CD4-positive, alpha-beta memory T cell (primary cell): Measurements from ENCODE around the gene PFDN5. TPM values are rescaled to one million over a fixed set of nuclear protein-coding genes. Genes with fewer than 3 reads are reported as not detected.

ENCODE experiments used
- CTCF ChIA-PET: fragments of 350-600 bp; sonication (Branson Sonifier 250); formaldehyde crosslinking; loops from one replicate; lab custom pipeline; 2021; ENCODE audit warnings: inconsistent platforms; ENCODE audit not compliant: partially characterized antibody; lab: Charles Lee
- POLR2A ChIA-PET: fragments of 350-600 bp; sonication (Branson Sonifier 250); formaldehyde crosslinking; loops from one replicate; lab custom pipeline; 2021; ENCODE audit not compliant: partially characterized antibody; lab: Charles Lee
- DNase-seq, 5 donors: peaks; one replicate each; pipeline versions ENCODE4 v3.0.0 to v3.0.0-alpha.2; 2020 to 2022; ENCODE audit warnings: mixed read lengths in 1 of 5
- H3K27ac ChIP-seq: one replicate; pipeline ENCODE4 v1.7.0; 2013; ENCODE audit warnings: low read depth, low read length
- H3K27me3 ChIP-seq: 2 replicates; pipeline ENCODE4 v1.7.0; 2013; ENCODE audit warnings: mild to moderate bottlenecking, low read length, moderate library complexity; ENCODE audit not compliant: insufficient read depth
- H3K36me3 ChIP-seq: 2 replicates; pipeline ENCODE4 v1.7.0; 2013; ENCODE audit warnings: mild to moderate bottlenecking, low read length, moderate library complexity; ENCODE audit not compliant: insufficient read depth
- H3K4me1 ChIP-seq: 2 replicates; pipeline ENCODE4 v1.7.0; 2013; ENCODE audit warnings: mild to moderate bottlenecking, low read length, moderate library complexity; ENCODE audit not compliant: insufficient read depth
- H3K4me3 ChIP-seq, 2 donors: one replicate each; pipeline ENCODE4 v1.7.0; 2013; ENCODE audit warnings: low read length in 2 of 2, mild to moderate bottlenecking in 1 of 2
- H3K9me3 ChIP-seq, 2 donors: one replicate each; pipeline ENCODE4 v1.7.0; 2013; ENCODE audit warnings: low read length in 2 of 2, control low read depth in 1 of 2; ENCODE audit not compliant: control insufficient read depth in 1 of 2
- H3K27ac Mint-ChIP-seq, 7 donors: one replicate each; pipeline ENCODE4 v1.8.0; 2020 to 2021; ENCODE audit warnings: mixed read lengths in 7 of 7, mild to moderate bottlenecking in 6 of 7, inconsistent platforms in 3 of 7, moderate library complexity in 3 of 7
- H3K27me3 Mint-ChIP-seq, 2 donors: one replicate each; pipeline ENCODE4 v1.8.0; 2020 to 2021; ENCODE audit warnings: mixed read lengths in 2 of 2
- H3K36me3 Mint-ChIP-seq, 2 donors: one replicate each; pipeline ENCODE4 v1.8.0; 2020 to 2021; ENCODE audit warnings: mixed read lengths in 2 of 2, inconsistent platforms in 1 of 2, mild to moderate bottlenecking in 1 of 2
- H3K4me1 Mint-ChIP-seq, 4 donors: one replicate each; pipeline ENCODE4 v1.8.0; 2020 to 2021; ENCODE audit warnings: mixed read lengths in 4 of 4, mild to moderate bottlenecking in 1 of 4
- H3K4me3 Mint-ChIP-seq, 8 donors: one replicate each; pipeline ENCODE4 v1.8.0; 2020 to 2021; ENCODE audit warnings: mixed read lengths in 8 of 8, mild to moderate bottlenecking in 7 of 8, moderate library complexity in 6 of 8, inconsistent platforms in 3 of 8
- H3K9me3 Mint-ChIP-seq, 8 donors: one replicate each; pipeline ENCODE4 v1.8.0; 2020 to 2021; ENCODE audit warnings: mixed read lengths in 8 of 8, mild to moderate bottlenecking in 5 of 8, inconsistent platforms in 3 of 8, moderate library complexity in 1 of 8
- intact Hi-C: fragments of 100-400 bp; cut with micrococcal nuclease; formaldehyde crosslinking; loops from one replicate; pipeline ENCODE4 v1.15.1; 2023
- polyA plus RNA-seq, 2 donors: library from polyadenylated mRNA; unstranded; fragments of 300-500 nt; fragmentation: Illumina TruSeq; gene quantifications; one replicate each; pipeline ENCODE4 v1.2.3, GENCODE V29; 2021
- total RNA-seq, 2 experiments: library from RNA; stranded (reverse); gene quantifications; one replicate each; pipeline ENCODE4 v1.2.3, GENCODE V29; 2021

The PFDN5 gene
- total and polyA plus RNA-seq, 4 experiments from 2014 or later, result 717 to 1,410 (median 1,012) TPM

GRCh38 chr12:53345486-53346188 lies 50.3 kb downstream of the PFDN5 start:
- Mint-ChIP-seq H3K4me1 (peaks cover 11 to 18% (median 14%) of the 10 kb centered on the region in 4 donors), H3K9me3 (peaks cover 0 to 1% (median 0%) of the 10 kb centered on the region in 8 donors), H3K27ac (peak overlapping the region in 6 of 7 donors; percentile 5 to 97 (median 58)), H3K4me3 (peak overlapping the region; percentile 94 to 99 (median 98)), H3K27me3 (no peaks in the 10 kb centered on the region), H3K36me3 (no peaks in the 10 kb centered on the region)
- Histone ChIP-seq H3K27me3 (no peaks in the 10 kb centered on the region), H3K36me3 (no peaks in the 10 kb centered on the region), H3K4me3 (peak overlapping the region in 1 of 2 donors; percentile 73), H3K4me1 (peaks cover 7% of the 10 kb centered on the region), H3K9me3 (no peaks in the 10 kb centered on the region), H3K27ac (no peak overlapping the region)
- POLR2A ChIA-PET, result interaction anchor here (0.6 to 4.1 kb wide), 16 partner anchors 11 to 330 kb away, joined by 3 to 111 read pairs (median 3); partner anchors contain the start of genes AAAS, ATP5MC2, MYG1 and PFDN5
- intact Hi-C loops, result loop anchor here (1.0 to 2.0 kb wide), 4 partner anchors 21 to 279 kb away; no protein-coding TSS in a partner anchor
- CTCF ChIA-PET, result interaction anchor here (0.5 to 7.0 kb wide), 54 partner anchors 8 to 280 kb away, joined by 3 to 294 read pairs (median 5); partner anchors contain the start of genes AAAS, AMHR2, CSAD and ITGB7
- no peak for DNase-seq

GRCh38 chr12:53346491-53346890 lies 51.1 kb downstream of the PFDN5 start:
- no peak for DNase-seq
- Histone ChIP-seq H3K4me3 (no peak overlapping the region), H3K9me3 (no peaks in the 10 kb centered on the region), H3K4me1 (peaks cover 7% of the 10 kb centered on the region), H3K27me3 (no peaks in the 10 kb centered on the region), H3K27ac (no peak overlapping the region), H3K36me3 (no peaks in the 10 kb centered on the region)
- Mint-ChIP-seq H3K4me1 (peaks cover 11 to 18% (median 14%) of the 10 kb centered on the region in 4 donors), H3K27me3 (no peaks in the 10 kb centered on the region), H3K36me3 (no peaks in the 10 kb centered on the region), H3K9me3 (no peaks in the 10 kb centered on the region), H3K4me3 (peak overlapping the region in 3 of 8 donors; percentile 20 to 52 (median 46)), H3K27ac (peak overlapping the region in 1 of 7 donors; percentile 7)
- intact Hi-C loops, result no loop called here
- ChIA-PET POLR2A (interaction anchor here (4.1 kb wide), 1 partner anchor 22 kb away, joined by 111 read pairs; the partner anchor contains the start of gene AAAS), CTCF (interaction anchor here (1.1 to 7.0 kb wide), 8 partner anchors 11 to 186 kb away, joined by 3 to 294 read pairs (median 15); partner anchors contain the start of genes AAAS and SP7)

- ChIA-PET POLR2A (interaction anchor here (1.3 kb wide), 1 partner anchor 24 kb away, joined by 4 read pairs; no protein-coding TSS in a partner anchor), CTCF (interaction anchor here (0.7 to 10.8 kb wide), 9 partner anchors 24 to 189 kb away, joined by 3 to 294 read pairs (median 4); partner anchors contain the start of genes AAAS, AMHR2 and NPFF)
- Mint-ChIP-seq H3K27me3 (no peaks in the 10 kb centered on the region), H3K27ac (no peak overlapping the region), H3K4me3 (no peak overlapping the region), H3K4me1 (peaks cover 15 to 24% (median 18%) of the 10 kb centered on the region in 4 donors), H3K36me3 (no peaks in the 10 kb centered on the region), H3K9me3 (no peaks in the 10 kb centered on the region)
- Histone ChIP-seq H3K36me3 (no peaks in the 10 kb centered on the region), H3K9me3 (no peaks in the 10 kb centered on the region), H3K27me3 (no peaks in the 10 kb centered on the region), H3K4me1 (peaks cover 7% of the 10 kb centered on the region), H3K4me3 (no peak overlapping the region), H3K27ac (no peak overlapping the region)
- DNase-seq, result no peak
- intact Hi-C loops, result no loop called here
Measured at GRCh38 chr12:53347905-53348304, 52.6 kb downstream of the PFDN5 start.

Other genes with a start within 250 kb of the PFDN5 start
- 1 to 10 TPM; 6.3 to 7.2 TPM for gene TNS2, start 245.5 kb upstream of the PFDN5 start, total RNA-seq
- under 1 TPM; 0.27 to 0.45 TPM for gene TNS2, start 245.5 kb upstream of the PFDN5 start, polyA plus RNA-seq
- gene SPRYD3, start 216.2 kb upstream of the PFDN5 start, total RNA-seq, result 10 to 100 TPM; 54.3 to 59.3 TPM
- 10 to 100 TPM; 54.2 to 71.7 TPM for gene SPRYD3, start 216.2 kb upstream of the PFDN5 start, polyA plus RNA-seq
- gene IGFBP6, start 197.9 kb upstream of the PFDN5 start, total RNA-seq, result under 1 TPM in 1 of 2 experiments, not detected in 1; 0.61 TPM
- gene IGFBP6, start 197.9 kb upstream of the PFDN5 start, polyA plus RNA-seq, result 1 to 10 TPM in 1 of 2 donors, under 1 TPM in 1; 0.53 to 1.5 TPM
- gene SOAT2, start 192.1 kb upstream of the PFDN5 start, total RNA-seq, result under 1 TPM; 0.26 to 0.42 TPM
- gene SOAT2, start 192.1 kb upstream of the PFDN5 start, polyA plus RNA-seq, result under 1 TPM; 0.20 to 0.85 TPM
- 100 to 1,000 TPM; 109 to 113 TPM for gene ZNF740, start 114.8 kb upstream of the PFDN5 start, total RNA-seq
- 1 to 10 TPM in 1 of 2 donors, under 1 TPM in 1; 0.90 to 3.5 TPM for gene ZNF740, start 114.8 kb upstream of the PFDN5 start, polyA plus RNA-seq
- gene CSAD, start 114.6 kb upstream of the PFDN5 start, total RNA-seq, result 10 to 100 TPM; 62.5 to 64.2 TPM
- gene CSAD, start 114.6 kb upstream of the PFDN5 start, polyA plus RNA-seq, result 1 to 10 TPM; 1.1 to 2.9 TPM
- gene ITGB7, start 88.3 kb upstream of the PFDN5 start, total RNA-seq, result 100 to 1,000 TPM; 382 to 397 TPM
- 100 to 1,000 TPM; 271 to 374 TPM for gene ITGB7, start 88.3 kb upstream of the PFDN5 start, polyA plus RNA-seq
- gene RARG, start 63.3 kb upstream of the PFDN5 start, total RNA-seq, result 10 to 100 TPM; 84.7 to 86.0 TPM
- 10 to 100 TPM; 13.2 to 25.1 TPM for gene RARG, start 63.3 kb upstream of the PFDN5 start, polyA plus RNA-seq
- gene ESPL1, start 27.2 kb upstream of the PFDN5 start, total RNA-seq, result under 1 TPM; 0.20 to 0.55 TPM
- gene ESPL1, start 27.2 kb upstream of the PFDN5 start, polyA plus RNA-seq, result under 1 TPM in 1 of 2 donors, not detected in 1; 0.16 TPM
- gene MYG1, start 4.2 kb downstream of the PFDN5 start, total RNA-seq, result 10 to 100 TPM; 46.0 to 50.8 TPM
- 10 to 100 TPM; 62.4 to 78.2 TPM for gene MYG1, start 4.2 kb downstream of the PFDN5 start, polyA plus RNA-seq
- 10 to 100 TPM; 63.6 to 66.5 TPM for gene AAAS, start 26.1 kb downstream of the PFDN5 start, total RNA-seq
- 10 to 100 TPM; 32.5 to 47.8 TPM for gene AAAS, start 26.1 kb downstream of the PFDN5 start, polyA plus RNA-seq
- gene SP7, start 40.8 kb downstream of the PFDN5 start, total RNA-seq, result not detected
- not detected for gene SP7, start 40.8 kb downstream of the PFDN5 start, polyA plus RNA-seq
- 100 to 1,000 TPM; 109 to 110 TPM for gene SP1, start 84.6 kb downstream of the PFDN5 start, total RNA-seq
- 10 to 100 TPM in 1 of 2 donors, 1 to 10 TPM in 1; 4.3 to 10.6 TPM for gene SP1, start 84.6 kb downstream of the PFDN5 start, polyA plus RNA-seq
- not detected for gene AMHR2, start 128.3 kb downstream of the PFDN5 start, total RNA-seq
- gene AMHR2, start 128.3 kb downstream of the PFDN5 start, polyA plus RNA-seq, result not detected
- 100 to 1,000 TPM; 242 to 247 TPM for gene PRR13, start 146.2 kb downstream of the PFDN5 start, total RNA-seq
- 100 to 1,000 TPM; 545 to 843 TPM for gene PRR13, start 146.2 kb downstream of the PFDN5 start, polyA plus RNA-seq
- 100 to 1,000 TPM; 848 to 858 TPM for gene PCBP2, start 156.6 kb downstream of the PFDN5 start, total RNA-seq
- gene PCBP2, start 156.6 kb downstream of the PFDN5 start, polyA plus RNA-seq, result 100 to 1,000 TPM in 1 of 2 donors, 10 to 100 TPM in 1; 88.0 to 118 TPM
- gene MAP3K12, start 203.9 kb downstream of the PFDN5 start, total RNA-seq, result 10 to 100 TPM; 25.0 to 28.2 TPM
- gene MAP3K12, start 203.9 kb downstream of the PFDN5 start, polyA plus RNA-seq, result 1 to 10 TPM; 3.1 to 8.5 TPM
- 10 to 100 TPM; 26.9 to 37.0 TPM for gene TARBP2, start 205.7 kb downstream of the PFDN5 start, total RNA-seq
- 10 to 100 TPM; 24.5 to 33.1 TPM for gene TARBP2, start 205.7 kb downstream of the PFDN5 start, polyA plus RNA-seq
- gene NPFF, start 211.9 kb downstream of the PFDN5 start, total RNA-seq, result not detected
- gene NPFF, start 211.9 kb downstream of the PFDN5 start, polyA plus RNA-seq, result not detected